K562 (cell line): ENCODE data around the gene ASCC3. TPM values are rescaled to one million over a fixed set of nuclear protein-coding genes. Genes with fewer than 3 reads are reported as not detected.

Source experiments
- ATAC-seq: fragments of 200-7000 bp; cut with Tn5 transposase; 3 replicates; pipeline ENCODE4 v1.9.1; 2020; ENCODE audit warnings: moderate library complexity
- BruUV-seq: library from RNA; stranded (reverse); fragments of 400-500 nt; replicated peaks from 2 replicates; lab custom pipeline; 2021; lab: Mats Ljungman, UMichigan
- CTCF ChIA-PET: fragments of 300-600 bp; formaldehyde crosslinking; extraction: SDS; loops from one replicate; lab custom pipeline; 2021; ENCODE audit warnings: low intra/inter-chr PET ratio; lab: Yijun Ruan, JAX
- POLR2A ChIA-PET: fragments of 300-600, 350-650 bp; sonication (Branson Sonifier 250); formaldehyde crosslinking; extraction: SDS; loops from one replicate; lab custom pipeline; 2021; ENCODE audit warnings: antibody characterized with exemption, inconsistent platforms; lab: Yijun Ruan, JAX
- DNase-seq, 4 experiments: peaks; one replicate each; pipeline versions ENCODE4 v3.0.0 to v3.0.0-alpha.2; 2011 to 2018; ENCODE audit warnings: low spot score in 3 of 4, mixed read lengths in 3 of 4; ENCODE audit errors: extremely low read depth in 1 of 4
- FAIRE-seq: peaks from 2 replicates; lab custom pipeline; 2011; peaks lifted over from hg19 to GRCh38; lab: Jason Lieb, UNC
- H2AFZ ChIP-seq: 2 replicates; pipeline ENCODE4 v1.6.0; 2011; ENCODE audit warnings: low read depth, low read length, control low read depth, inconsistent platforms
- H3K27ac ChIP-seq: fragments of 200-600 bp; 3 replicates; pipeline ENCODE4 v1.8.0; 2011; ENCODE audit warnings: low read depth, mild to moderate bottlenecking, control low read depth, inconsistent platforms, low read length, moderate library complexity, mixed read lengths; ENCODE audit errors: extremely low read depth
- H3K27me3 ChIP-seq, 2 experiments: fragments of 300-600 bp in 1 of 2; 2 replicates in 1 of 2; 3 replicates in 1 of 2; pipeline versions ENCODE4 v1.6.0 to v1.8.0; 2011; ENCODE audit warnings: inconsistent platforms in 2 of 2, low read length in 2 of 2, mild to moderate bottlenecking in 1 of 2, mixed read lengths in 1 of 2, moderate library complexity in 1 of 2; ENCODE audit not compliant: control insufficient read depth in 2 of 2, insufficient read depth in 2 of 2
- H3K36me3 ChIP-seq: fragments of 300-600 bp; 3 replicates; pipeline ENCODE4 v1.8.0; 2011; ENCODE audit warnings: mild to moderate bottlenecking, low read length, inconsistent platforms; ENCODE audit not compliant: control insufficient read depth, insufficient read depth
- H3K4me1 ChIP-seq, 2 experiments: fragments of 200-600 bp in 1 of 2; replicated peaks in 1 of 2; 2 replicates in 1 of 2; 3 replicates in 1 of 2; pipeline versions ENCODE4 v1.5.1 to v1.8.0; 2011; ENCODE audit warnings: inconsistent platforms in 2 of 2, low read length in 2 of 2, mild to moderate bottlenecking in 1 of 2, mixed read lengths in 1 of 2, moderate library complexity in 1 of 2; ENCODE audit not compliant: control insufficient read depth in 2 of 2, insufficient read depth in 2 of 2
- H3K4me2 ChIP-seq: 2 replicates; pipeline ENCODE4 v1.6.1; 2011; ENCODE audit warnings: low read length, control low read depth, inconsistent platforms, mixed read lengths; ENCODE audit not compliant: insufficient read depth
- H3K4me3 ChIP-seq: fragments of 200-600 bp; sonication (generic), shearing (Covaris generic); 2 replicates; pipeline ENCODE4 v1.5.1; 2016; ENCODE audit warnings: control low read depth, inconsistent platforms
- H3K79me2 ChIP-seq: fragments of 200-600 bp; 3 replicates; pipeline ENCODE4 v1.8.0; 2011; ENCODE audit warnings: low read length, inconsistent platforms; ENCODE audit not compliant: control insufficient read depth, insufficient read depth
- H3K9ac ChIP-seq, 2 experiments: 2 replicates each; pipeline versions ENCODE4 v1.6.0 to v1.6.1; 2011; ENCODE audit warnings: low read depth in 2 of 2, low read length in 2 of 2, control low read depth in 1 of 2, inconsistent platforms in 1 of 2, mild to moderate bottlenecking in 1 of 2, mixed read lengths in 1 of 2; ENCODE audit not compliant: insufficient read depth in 1 of 2
- H3K9me1 ChIP-seq: one replicate; pipeline ENCODE4 v1.6.0; 2011; ENCODE audit warnings: inconsistent platforms, mild to moderate bottlenecking, low read length, moderate library complexity; ENCODE audit not compliant: control insufficient read depth, insufficient read depth
- H3K9me3 ChIP-seq: replicated peaks from 2 replicates; pipeline ENCODE4 v1.5.1; 2011; ENCODE audit warnings: low read depth, low read length, inconsistent platforms; ENCODE audit not compliant: control insufficient read depth, insufficient read depth
- H4K20me1 ChIP-seq: replicated peaks from 2 replicates; pipeline ENCODE4 v1.6.1; 2011; ENCODE audit warnings: low read length, inconsistent platforms, mixed read lengths; ENCODE audit not compliant: control insufficient read depth, insufficient read depth
- BRD9 ChIP-seq: fragments of 450-650 bp; IDR thresholded peaks from 2 replicates; pipeline ENCODE4 v1.6.1; 2018; ENCODE audit warnings: low read depth; ENCODE audit not compliant: partially characterized antibody
- BRF1 ChIP-seq: IDR thresholded peaks from 3 replicates; pipeline ENCODE4 v1.6.1; 2011; ENCODE audit warnings: borderline replicate concordance, mild to moderate bottlenecking; ENCODE audit not compliant: insufficient read length; ENCODE audit errors: extremely low read depth
- CLOCK ChIP-seq: fragments of 250-450 bp; sonication (Bioruptor Pico); IDR thresholded peaks from 2 replicates; pipeline ENCODE4 v1.4.0; 2020; ENCODE audit warnings: mild to moderate bottlenecking, moderate library complexity, borderline replicate concordance
- FOS ChIP-seq: IDR thresholded peaks from 3 replicates; pipeline ENCODE4 v1.6.1; 2011; ENCODE audit not compliant: insufficient read length; ENCODE audit errors: extremely low read depth
- FOXK2 ChIP-seq, 2 experiments: fragments of 450-650 bp; IDR thresholded peaks in 1 of 2; conservative IDR thresholded peaks in 1 of 2; 2 replicates each; pipeline ENCODE4 v1.6.1; 2016; ENCODE audit warnings: low read depth in 2 of 2, mild to moderate bottlenecking in 1 of 2
- GATA2 ChIP-seq: sonication (generic); formaldehyde crosslinking; IDR thresholded peaks from 2 replicates; pipeline ENCODE4 v1.4.0; 2020; ENCODE audit warnings: mild to moderate bottlenecking, missing genetic modification reagents
- GTF2F1 ChIP-seq: IDR thresholded peaks from 2 replicates; pipeline ENCODE4 v1.6.1; 2011; ENCODE audit warnings: low read depth, low read length, improper control_type of control experiment
- PREB ChIP-seq: sonication (generic); formaldehyde crosslinking; IDR thresholded peaks from 2 replicates; pipeline ENCODE4 v1.8.1; 2023; ENCODE audit warnings: mild to moderate bottlenecking, missing genetic modification reagents
- SIN3A ChIP-seq, 2 experiments: fragments of 150-350 bp in 1 of 2; IDR thresholded peaks; 2 replicates each; pipeline ENCODE4 v1.6.1; 2011 to 2016; ENCODE audit warnings: borderline replicate concordance in 2 of 2, low read depth in 2 of 2, low read length in 2 of 2, mild to moderate bottlenecking in 2 of 2, moderate library complexity in 2 of 2; ENCODE audit not compliant: control insufficient read depth in 1 of 2
- SOX6 ChIP-seq: fragments of 450-650 bp; IDR thresholded peaks from 2 replicates; pipeline ENCODE4 v1.6.1; 2014; ENCODE audit warnings: mild to moderate bottlenecking
- SRSF3 ChIP-seq: fragments of 200-400 bp; formaldehyde crosslinking; IDR thresholded peaks from 2 replicates; pipeline ENCODE4 v1.6.1; 2016; ENCODE audit warnings: mild to moderate bottlenecking, low read length, moderate library complexity; ENCODE audit not compliant: insufficient read depth
- TAL1 ChIP-seq: fragments of 450-650 bp; IDR thresholded peaks from 2 replicates; pipeline ENCODE4 v1.6.1; 2016; ENCODE audit warnings: mild to moderate bottlenecking
- ZHX1 ChIP-seq: fragments of 150-350 bp; conservative IDR thresholded peaks from 2 replicates; pipeline ENCODE4 v1.6.1; 2014; ENCODE audit warnings: low read length
- ZNF507 ChIP-seq: conservative IDR thresholded peaks from 2 replicates; pipeline ENCODE4 v1.6.1; 2017; ENCODE audit warnings: missing genetic modification characterization, missing compliant biosample characterization
- ZNF639 ChIP-seq, 2 experiments: fragments of 200-800 bp in 1 of 2; sonication (Bioruptor generic) in 1 of 2; sonication (generic) in 1 of 2; formaldehyde crosslinking in 1 of 2; IDR thresholded peaks in 1 of 2; conservative IDR thresholded peaks in 1 of 2; 2 replicates each; pipeline versions ENCODE4 v1.5.0 to v1.6.1; 2016 to 2020; ENCODE audit warnings: missing compliant biosample characterization in 1 of 2, missing genetic modification characterization in 1 of 2, missing genetic modification reagents in 1 of 2
- WGBS: fragments of 100-300 bp; shearing (Covaris generic); methylation state at CpG from one replicate; pipeline ENCODE4 v1.1.6; 2016; ENCODE audit warnings: low coverage, mixed read lengths; ENCODE audit not compliant: insufficient coverage; ENCODE audit errors: missing lambda C conversion rate; 5-methylcytosine and 5-hydroxymethylcytosine counted together
- in situ Hi-C: fragments of 300-500 bp; cut with MboI; formaldehyde crosslinking; loops from 4 replicates; pipeline ENCODE4 v1.15.0; 2018; ENCODE audit warnings: inconsistent platforms, mixed read lengths
- intact Hi-C: fragments of 100-400 bp; cut with micrococcal nuclease; formaldehyde crosslinking; loops from 2 replicates; pipeline ENCODE4 v1.14.2; 2022
- polyA plus RNA-seq, 8 experiments: library from polyadenylated mRNA; depleted of rRNA in 4 of 8; stranded (reverse) in 5 of 8; unstranded in 3 of 8; fragments of >200 nt; fragmentation: Nextera tagmentation in 2 of 8; fragmentation: Illumina TruSeq in 1 of 8; extraction: Ambion mirVana in 2 of 8; extraction: Trizol in 1 of 8; gene quantifications; 2 replicates each; pipeline versions ENCODE4 v1.2.1 to v1.2.3, GENCODE V29; 2011 to 2014; ENCODE audit warnings: inconsistent platforms in 1 of 8, missing spikeins in 1 of 8
- total RNA-seq, 7 experiments: library from RNA; depleted of rRNA in 6 of 7; stranded (reverse); fragments of >200 nt in 6 of 7; fragmentation: Illumina TruSeq in 2 of 7; extraction: Trizol in 2 of 7; gene quantifications; 2 replicates each; pipeline versions ENCODE4 v1.2.1 to v1.2.3, GENCODE V29; 2011 to 2021; ENCODE audit warnings: low replicate concordance in 1 of 7

The ASCC3 gene
- total and polyA plus RNA-seq, 9 of the 15 experiments (the other 6 are each of a cell fraction or from before 2014, with no cell fraction given) = 16.1 to 56.1 (median 33.9) TPM

DNA sequence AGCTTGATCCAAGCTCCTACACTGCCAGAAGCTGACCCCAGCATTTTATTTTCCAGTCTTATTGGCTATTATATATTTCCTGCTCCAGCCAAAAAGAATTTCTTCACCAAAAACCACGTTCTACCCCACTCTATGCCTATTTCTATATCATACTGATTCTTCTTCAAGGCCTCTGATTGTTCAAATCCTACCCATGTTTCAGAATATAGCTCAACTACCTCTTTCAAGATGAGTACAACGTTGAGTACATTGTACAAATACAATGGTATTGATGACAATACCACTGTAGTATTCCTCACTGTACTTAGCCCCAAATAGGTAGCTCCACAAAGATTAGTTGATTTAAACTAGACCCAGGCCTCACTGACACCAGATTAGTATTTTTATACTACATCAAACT, 31.0 kb downstream of the ASCC3 start:
- ATAC-seq = no peak
- peaks cover 18% of the 10 kb centered on the region; the same call in 1 of the 3 replicates for H3K36me3 ChIP-seq
- intact Hi-C loops (no loop called here), in situ Hi-C loops (no loop called here)
- CTCF ChIA-PET = no interaction called here
- H3K27me3 ChIP-seq = no peaks in the 10 kb centered on the region
- H3K79me2 ChIP-seq = no peaks in the 10 kb centered on the region; the same call in 2 of the 3 replicates
- H3K9ac ChIP-seq = no peak overlapping the region
- no peak overlapping the region for H3K27ac ChIP-seq
- H3K4me2 ChIP-seq = no peak overlapping the region
- H3K9me1 ChIP-seq = no peaks in the 10 kb centered on the region
- no peaks in the 10 kb centered on the region for H3K4me1 ChIP-seq
- BruUV-seq = no TSS peak
- 67% methylated on average over 2 of the region's 2 CpGs for WGBS
- POLR2A ChIA-PET = no interaction called here
- H4K20me1 ChIP-seq = no peaks in the 10 kb centered on the region
- no peaks in the 10 kb centered on the region for H3K9me3 ChIP-seq
- DNase-seq = no peak
- FAIRE-seq = no peak
- H2AFZ ChIP-seq = no peak overlapping the region
- no peak overlapping the region for H3K4me3 ChIP-seq
- no peak for TF ChIP-seq CLOCK (CRISPR knock-in tag)
- no peak for TF ChIP-seq BRF1
- no peak for TF ChIP-seq FOXK2 (conservative IDR thresholded peaks at IDR 0.05 in 1 of 2, IDR thresholded peaks at IDR 0.05 in 1 of 2; ENCODE audit: low read depth in 2 of 2)
- TF ChIP-seq ZHX1 = no peak
- no peak for TF ChIP-seq ZNF639 (CRISPR knock-in tag; conservative IDR thresholded peaks at IDR 0.05 in 1 of 2, IDR thresholded peaks at IDR 0.05 in 1 of 2)
- no peak for TF ChIP-seq ZNF507 (tag)
- TF ChIP-seq SIN3A (IDR thresholded peaks at IDR 0.05; ENCODE audit: borderline replicate concordance in 2 of 2, control insufficient read depth in 1 of 2, low read depth in 2 of 2, low read length in 2 of 2) = no peak
- TF ChIP-seq GATA2 = no peak
- TF ChIP-seq SRSF3 = no peak
- no peak for TF ChIP-seq TAL1
- no peak for TF ChIP-seq BRD9
- no peak for TF ChIP-seq FOS
- no peak for TF ChIP-seq SOX6
- TF ChIP-seq GTF2F1 = no peak
- TF ChIP-seq PREB (CRISPR knock-in tag) = no peak
